Measurements from ENCODE around the gene AGAP1.

- TF ChIP-seq CTCF (IDR thresholded peaks at IDR 0.05; ENCODE audit: insufficient read depth, low read depth, low read length) (no peak), EZH2 (IDR thresholded peaks at IDR 0.05; ENCODE audit: insufficient read depth, low read length) (no peak)
Observed at GRCh38 chr2:235542733-235543127, 48.9 kb downstream of the AGAP1 start.
